ENCODE results near the gene DNPEP. TPM values are rescaled to one million over a fixed set of nuclear protein-coding genes. Genes with fewer than 3 reads are reported as not detected.

DNPEP gene
- total RNA-seq, 2 donors from 2014 or later: 52.6 to 70.5 TPM

GRCh38 chr2:219384859-219385258 is 2.9 kb downstream of the DNPEP start:
- no peak for ATAC-seq
- DNase-seq: no peak
- intact Hi-C loops (cut with DNase I): no loop called here

GRCh38 chr2:219384083-219384713 is 3.5 kb downstream of the DNPEP start:
- DNase-seq: no peak
- intact Hi-C loops (cut with DNase I): no loop called here
- ATAC-seq: no peak

- no peak for ATAC-seq
- intact Hi-C loops (cut with DNase I): no loop called here
- DNase-seq: no peak
These were observed 6.3 kb downstream of the DNPEP start for GRCh38 chr2:219381448-219381847.

GRCh38 chr2:219380926-219381325 is 6.8 kb downstream of the DNPEP start:
- ATAC-seq: no peak
- DNase-seq: no peak
- intact Hi-C loops (cut with DNase I): no loop called here

GRCh38 chr2:219378163-219378851 is 9.4 kb downstream of the DNPEP start:
- intact Hi-C loops (cut with DNase I): no loop called here
- peak in 1 of 2 donors; percentile 17 for ATAC-seq
- DNase-seq: no peak

GRCh38 chr2:219369447-219369861 is 18.3 kb downstream of the DNPEP start:
- peak; percentile 57 for DNase-seq
- ATAC-seq: peak; percentile 74 to 76
- intact Hi-C loops (cut with DNase I): no loop called here

- intact Hi-C loops (cut with DNase I): no loop called here
- DNase-seq (peak; percentile 35), ATAC-seq (peak; percentile 92 to 96)
These were observed 19.0 kb downstream of the DNPEP start for GRCh38 chr2:219368690-219369191.

- peak; percentile 64 to 93 for ATAC-seq
- intact Hi-C loops (cut with DNase I): no loop called here
- peak; percentile 60 for DNase-seq
These were observed 25.1 kb downstream of the DNPEP start for GRCh38 chr2:219362524-219363164.

GRCh38 chr2:219362072-219362471 is 25.6 kb downstream of the DNPEP start:
- ATAC-seq (no peak), DNase-seq (no peak)
- intact Hi-C loops (cut with DNase I): no loop called here

GRCh38 chr2:219358170-219359075 is 29.3 kb downstream of the DNPEP start:
- ATAC-seq: peak; percentile 25 to 39
- intact Hi-C loops (cut with DNase I): no loop called here
- no peak for DNase-seq

GRCh38 chr2:219356834-219357233 is 30.9 kb downstream of the DNPEP start:
- intact Hi-C loops (cut with DNase I): no loop called here
- DNase-seq (no peak), ATAC-seq (peak in 1 of 2 donors; percentile 18)

- ATAC-seq: no peak
- intact Hi-C loops (cut with DNase I): no loop called here
- DNase-seq: no peak
These were observed 33.1 kb downstream of the DNPEP start for GRCh38 chr2:219354582-219354981.

- ATAC-seq (no peak), DNase-seq (no peak)
- intact Hi-C loops (cut with DNase I): no loop called here
These were observed 34.6 kb downstream of the DNPEP start for GRCh38 chr2:219353129-219353528.

- intact Hi-C loops (cut with DNase I): no loop called here
- ATAC-seq (no peak), DNase-seq (peak; percentile 45)
These were observed 35.2 kb downstream of the DNPEP start for GRCh38 chr2:219352448-219353023.

GRCh38 chr2:219350710-219351221 is 36.9 kb downstream of the DNPEP start:
- intact Hi-C loops (cut with DNase I): no loop called here
- DNase-seq: no peak
- ATAC-seq: no peak

GRCh38 chr2:219350215-219350614 is 37.5 kb downstream of the DNPEP start:
- DNase-seq (no peak), ATAC-seq (no peak)
- intact Hi-C loops (cut with DNase I): no loop called here

- peak in 1 of 2 donors; percentile 68 for ATAC-seq
- peak; percentile 71 for DNase-seq
- intact Hi-C loops (cut with DNase I): no loop called here
These were observed 42.8 kb downstream of the DNPEP start for GRCh38 chr2:219344751-219345430.

- intact Hi-C loops (cut with DNase I): no loop called here
- no peak for DNase-seq
These were observed 52.3 kb downstream of the DNPEP start for GRCh38 chr2:219335373-219335786.

More at GRCh38 chr2:219335373-219335786, 52.3 kb downstream of the DNPEP start:
- ATAC-seq: no peak
